IMR-90 (cell line): ENCODE measurements around the gene FOXI1. TPM values are rescaled to one million over a fixed set of nuclear protein-coding genes. Genes with fewer than 3 reads are reported as not detected.

Experiments used
- ATAC-seq: fragments of 200-7000 bp; cut with Tn5 transposase; 2 replicates; pipeline ENCODE4 v1.9.1; 2020; ENCODE audit warnings: low read depth, mild to moderate bottlenecking, moderate library complexity
- BruUV-seq: library from RNA; stranded (reverse); fragments of 400-500 nt; replicated peaks from 2 replicates; lab custom pipeline; 2021; lab: Mats Ljungman, UMichigan
- CTCF ChIA-PET: fragments of 300-600 bp; formaldehyde crosslinking; extraction: SDS; loops from one replicate; lab custom pipeline; 2021; ENCODE audit warnings: antibody characterized with exemption; lab: Yijun Ruan, JAX
- POLR2A ChIA-PET: fragments of 300-600 bp; sonication (Branson Sonifier 250); formaldehyde crosslinking; loops from one replicate; lab custom pipeline; 2022; ENCODE audit warnings: antibody characterized with exemption; ENCODE audit not compliant: unreplicated experiment; lab: Charles Lee
- DNase-seq: peaks from one replicate; pipeline ENCODE4 v3.0.0; 2013
- H2AFZ ChIP-seq: replicated peaks from 2 replicates; pipeline ENCODE3; 2013; ENCODE audit warnings: low read length, mild to moderate bottlenecking; ENCODE audit not compliant: poor library complexity
- H2AK5ac ChIP-seq: 2 replicates; pipeline ENCODE4 v1.6.1; 2013; ENCODE audit warnings: low read depth, low read length, inconsistent platforms
- H2AK9ac ChIP-seq: replicated peaks from 2 replicates; pipeline ENCODE3; 2013; ENCODE audit warnings: mild to moderate bottlenecking, low read depth, low read length, moderate library complexity; ENCODE audit not compliant: poor library complexity
- H2BK120ac ChIP-seq: 2 replicates; pipeline ENCODE4 v1.6.1; 2013; ENCODE audit warnings: low read depth, low read length, inconsistent platforms
- H2BK15ac ChIP-seq: 3 replicates; pipeline ENCODE4 v1.6.1; 2013; ENCODE audit warnings: low read depth, low read length, inconsistent platforms
- H2BK20ac ChIP-seq: 2 replicates; pipeline ENCODE4 v1.6.1; 2013; ENCODE audit warnings: low read depth, mild to moderate bottlenecking, inconsistent platforms, low read length, moderate library complexity
- H2BK5ac ChIP-seq: 2 replicates; pipeline ENCODE4 v1.6.1; 2013; ENCODE audit warnings: mild to moderate bottlenecking, low read depth, low read length, inconsistent platforms; ENCODE audit not compliant: poor library complexity, severe bottlenecking
- H3K14ac ChIP-seq: replicated peaks from 2 replicates; pipeline ENCODE4 v1.6.1; 2013; ENCODE audit warnings: low read depth, low read length, inconsistent platforms
- H3K18ac ChIP-seq: 2 replicates; pipeline ENCODE4 v1.6.1; 2013; ENCODE audit warnings: low read depth, low read length, control low read depth
- H3K23ac ChIP-seq: 2 replicates; pipeline ENCODE4 v1.6.1; 2013; ENCODE audit warnings: low read depth, low read length, inconsistent platforms
- H3K27ac ChIP-seq: 2 replicates; pipeline ENCODE4 v1.5.1; 2013; ENCODE audit warnings: mild to moderate bottlenecking, control low read depth, low read length; ENCODE audit not compliant: insufficient read depth
- H3K27me3 ChIP-seq: 2 replicates; pipeline ENCODE4 v1.6.1; 2013; ENCODE audit warnings: low read length; ENCODE audit not compliant: control insufficient read depth, insufficient read depth
- H3K36me3 ChIP-seq: 2 replicates; pipeline ENCODE4 v1.6.1; 2013; ENCODE audit warnings: low read length, mixed read lengths; ENCODE audit not compliant: control insufficient read depth, insufficient read depth
- H3K4ac ChIP-seq: 2 replicates; pipeline ENCODE4 v1.6.1; 2013; ENCODE audit warnings: low read depth, low read length, inconsistent platforms
- H3K4me1 ChIP-seq: 2 replicates; pipeline ENCODE4 v1.6.1; 2013; ENCODE audit warnings: low read length, mixed read lengths; ENCODE audit not compliant: control insufficient read depth, insufficient read depth
- H3K4me2 ChIP-seq: 2 replicates; pipeline ENCODE4 v1.6.1; 2013; ENCODE audit warnings: low read depth, mild to moderate bottlenecking, control low read depth, low read length, moderate library complexity
- H3K4me3 ChIP-seq: 2 replicates; pipeline ENCODE4 v1.5.1; 2013; ENCODE audit warnings: low read depth, mild to moderate bottlenecking, control low read depth, low read length, moderate library complexity; ENCODE audit not compliant: insufficient read depth
- H3K56ac ChIP-seq: 2 replicates; pipeline ENCODE4 v1.6.1; 2013; ENCODE audit warnings: low read length, inconsistent platforms; ENCODE audit not compliant: insufficient read depth; ENCODE audit errors: extremely low read depth
- H3K79me1 ChIP-seq, 2 experiments: 2 replicates each; pipeline ENCODE4 v1.6.1; 2013; ENCODE audit warnings: low read length in 2 of 2, inconsistent platforms in 1 of 2, low read depth in 1 of 2
- H3K9ac ChIP-seq: 2 replicates; pipeline ENCODE4 v1.6.1; 2013; ENCODE audit warnings: low read depth, low read length, control low read depth
- H3K9me1 ChIP-seq: 2 replicates; pipeline ENCODE4 v1.6.1; 2013; ENCODE audit warnings: low read length, inconsistent platforms; ENCODE audit not compliant: insufficient read depth
- H3K9me3 ChIP-seq: 2 replicates; pipeline ENCODE4 v1.6.1; 2013; ENCODE audit warnings: low read length; ENCODE audit not compliant: control insufficient read depth, insufficient read depth
- H4K20me1 ChIP-seq: 2 replicates; pipeline ENCODE4 v1.6.1; 2013; ENCODE audit warnings: low read length, inconsistent platforms; ENCODE audit not compliant: insufficient read depth
- H4K5ac ChIP-seq: 2 replicates; pipeline ENCODE4 v1.6.1; 2013; ENCODE audit warnings: mild to moderate bottlenecking, low read depth, low read length, control low read depth
- H4K8ac ChIP-seq, 2 experiments: 2 replicates each; pipeline ENCODE4 v1.6.1; 2013; ENCODE audit warnings: low read depth in 2 of 2, low read length in 2 of 2, control low read depth in 1 of 2, inconsistent platforms in 1 of 2
- H4K91ac ChIP-seq: 2 replicates; pipeline ENCODE4 v1.6.1; 2013; ENCODE audit warnings: low read depth, low read length, inconsistent platforms; ENCODE audit not compliant: insufficient read depth
- BHLHE40 ChIP-seq: fragments of 150-350 bp; IDR thresholded peaks from 2 replicates; pipeline ENCODE4 v1.6.1; 2016; ENCODE audit warnings: mild to moderate bottlenecking, low read depth, low read length
- CEBPB ChIP-seq: IDR thresholded peaks from 2 replicates; pipeline ENCODE4 v1.6.1; 2012; ENCODE audit warnings: low read depth, low read length, improper control_type of control experiment
- CHD1 ChIP-seq: IDR thresholded peaks from 2 replicates; pipeline ENCODE4 v1.6.1; 2012; ENCODE audit warnings: low read depth, low read length, improper control_type of control experiment
- FOS ChIP-seq: fragments of 150-350 bp; IDR thresholded peaks from 2 replicates; pipeline ENCODE4 v1.6.1; 2016; ENCODE audit warnings: low read depth, low read length
- MAFK ChIP-seq: IDR thresholded peaks from 2 replicates; pipeline ENCODE4 v1.6.1; 2012; ENCODE audit warnings: low read depth, low read length, improper control_type of control experiment
- MAZ ChIP-seq: IDR thresholded peaks from 2 replicates; pipeline ENCODE4 v1.6.1; 2012; ENCODE audit warnings: low read depth, mild to moderate bottlenecking, low read length, improper control_type of control experiment, moderate library complexity, borderline replicate concordance
- MXI1 ChIP-seq: IDR thresholded peaks from 2 replicates; pipeline ENCODE4 v1.6.1; 2012; ENCODE audit warnings: low read depth, mild to moderate bottlenecking, low read length, moderate library complexity, borderline replicate concordance
- NFE2L2 ChIP-seq: fragments of 150-350 bp; IDR thresholded peaks from 2 replicates; pipeline ENCODE4 v1.6.1; 2016; ENCODE audit warnings: low read depth, mild to moderate bottlenecking, low read length
- POLR2A ChIP-seq: IDR thresholded peaks from 2 replicates; pipeline ENCODE4 v1.6.1; 2012; ENCODE audit warnings: mild to moderate bottlenecking, low read depth, low read length
- RAD21 ChIP-seq: IDR thresholded peaks from 2 replicates; pipeline ENCODE4 v1.6.1; 2012; ENCODE audit warnings: low read length, improper control_type of control experiment
- RCOR1 ChIP-seq: IDR thresholded peaks from 2 replicates; pipeline ENCODE4 v1.6.1; 2012; ENCODE audit warnings: mild to moderate bottlenecking, low read length, improper control_type of control experiment; ENCODE audit not compliant: insufficient replicate concordance
- RFX5 ChIP-seq: IDR thresholded peaks from 2 replicates; pipeline ENCODE4 v1.8.0; 2012; ENCODE audit warnings: low read depth, mild to moderate bottlenecking, low read length, moderate library complexity
- SMC3 ChIP-seq: fragments of 150-350 bp; IDR thresholded peaks from 2 replicates; pipeline ENCODE4 v1.6.1; 2016; ENCODE audit warnings: low read depth, mild to moderate bottlenecking, antibody characterized with exemption, low read length, moderate library complexity
- WGBS, 2 experiments: methylation state at CpG; one replicate each; pipeline versions ENCODE4 v1.1.5 to v1.1.7; 2013; ENCODE audit warnings: missing lambda C conversion rate in 2 of 2; ENCODE audit not compliant: insufficient read length in 1 of 2; ENCODE audit errors: extremely low coverage in 2 of 2; 5-methylcytosine and 5-hydroxymethylcytosine counted together
- dilution Hi-C: fragments of 300-500 bp; cut with HindIII; formaldehyde crosslinking; loops from one replicate; pipeline ENCODE4 v1.14.3; 2018; ENCODE audit warnings: low sequenced_read_pairs; ENCODE audit not compliant: unreplicated experiment
- in situ Hi-C: fragments of 300-500 bp; cut with MboI; formaldehyde crosslinking; loops from 3 replicates; pipeline ENCODE4 v1.14.3; 2019; ENCODE audit warnings: low sequenced_read_pairs, inconsistent platforms, mixed read lengths
- intact Hi-C: fragments of 100-400 bp; cut with micrococcal nuclease; formaldehyde crosslinking; loops from 2 replicates; pipeline ENCODE4 v1.10.0; 2022
- polyA plus RNA-seq, 3 experiments: library from polyadenylated mRNA; depleted of rRNA; stranded (reverse); fragments of >200 nt; gene quantifications; 2 replicates each; pipeline ENCODE4 v1.2.3, GENCODE V29; 2012; ENCODE audit warnings: low replicate concordance in 1 of 3
- total RNA-seq: library from RNA; depleted of rRNA; stranded (reverse); fragments of >200 nt; gene quantifications from 2 replicates; pipeline ENCODE4 v1.2.3, GENCODE V29; 2012
- TF ChIP-seq, protein P1 (sequence below): fragments of 150-350 bp; IDR thresholded peaks from 2 replicates; pipeline ENCODE4 v1.6.1; 2016; ENCODE audit warnings: low read depth, mild to moderate bottlenecking, low read length, moderate library complexity, borderline replicate concordance
- TF ChIP-seq, protein P2 (sequence below): conservative IDR thresholded peaks from 2 replicates; pipeline ENCODE4 v1.5.1; 2012; ENCODE audit warnings: mild to moderate bottlenecking, low read depth, low read length, improper control_type of control experiment
- TF ChIP-seq, protein P3 (sequence below): fragments of 150-350 bp; IDR thresholded peaks from 2 replicates; pipeline ENCODE4 v1.6.1; 2017; ENCODE audit warnings: mild to moderate bottlenecking, antibody characterized with exemption, low read length, low read depth

Gene FOXI1
- total and polyA plus RNA-seq, 2 of the 4 experiments (the other 2 are of a cell fraction), result not detected

DNA sequence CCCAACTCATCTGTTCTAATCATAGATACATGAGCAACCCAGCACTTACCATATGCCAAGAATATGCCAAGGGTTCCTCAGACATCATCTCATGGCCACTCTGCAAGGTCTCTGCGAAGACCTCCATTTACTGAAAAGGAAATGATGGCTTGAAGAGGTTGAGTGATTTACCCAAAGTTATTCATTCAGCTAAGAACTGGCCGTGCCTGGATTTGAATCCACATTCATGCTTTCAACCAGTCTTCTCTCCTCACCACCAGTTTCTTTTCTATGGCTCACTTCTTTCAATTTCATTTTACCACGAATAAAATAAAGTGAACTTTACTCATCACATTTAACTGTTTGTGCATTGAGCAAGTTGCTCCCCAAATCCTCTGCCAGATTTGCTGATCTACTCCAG is 27.2 kb upstream of the FOXI1 start:
- in situ Hi-C loops (no loop called here), dilution Hi-C loops (no loop called here), intact Hi-C loops (loop anchor here (10.0 kb wide), 1 partner anchor 1094 kb away; no protein-coding TSS in a partner anchor)
- H3K4me3 ChIP-seq, result no peak overlapping the region
- H3K79me1 ChIP-seq, result no peaks in the 10 kb centered on the region
- no peak overlapping the region for H3K4ac ChIP-seq
- ChIA-PET CTCF (no interaction called here), POLR2A (no interaction called here)
- no peaks in the 10 kb centered on the region for H3K9me3 ChIP-seq
- no peaks in the 10 kb centered on the region for H3K4me1 ChIP-seq
- H3K4me2 ChIP-seq, result no peak overlapping the region
- no peak overlapping the region for H3K27ac ChIP-seq
- no peak overlapping the region for H2BK20ac ChIP-seq
- H2AK9ac ChIP-seq, result no peak overlapping the region
- TF ChIP-seq SMC3, result no peak
- TF ChIP-seq POLR2A, result no peak
- no peak for TF ChIP-seq MAZ
- no peak for TF ChIP-seq RAD21
- TF ChIP-seq FOS, result no peak
- no peak for TF ChIP-seq RCOR1
- TF ChIP-seq NFE2L2, result no peak
- no peak for TF ChIP-seq MAFK
- no peak for TF ChIP-seq CHD1
- no peak for TF ChIP-seq MXI1
- TF ChIP-seq BHLHE40, result no peak
- TF ChIP-seq CEBPB, result no peak
- TF ChIP-seq, protein P1, sequence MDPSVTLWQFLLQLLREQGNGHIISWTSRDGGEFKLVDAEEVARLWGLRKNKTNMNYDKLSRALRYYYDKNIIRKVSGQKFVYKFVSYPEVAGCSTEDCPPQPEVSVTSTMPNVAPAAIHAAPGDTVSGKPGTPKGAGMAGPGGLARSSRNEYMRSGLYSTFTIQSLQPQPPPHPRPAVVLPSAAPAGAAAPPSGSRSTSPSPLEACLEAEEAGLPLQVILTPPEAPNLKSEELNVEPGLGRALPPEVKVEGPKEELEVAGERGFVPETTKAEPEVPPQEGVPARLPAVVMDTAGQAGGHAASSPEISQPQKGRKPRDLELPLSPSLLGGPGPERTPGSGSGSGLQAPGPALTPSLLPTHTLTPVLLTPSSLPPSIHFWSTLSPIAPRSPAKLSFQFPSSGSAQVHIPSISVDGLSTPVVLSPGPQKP, result no peak
- TF ChIP-seq, protein P2, sequence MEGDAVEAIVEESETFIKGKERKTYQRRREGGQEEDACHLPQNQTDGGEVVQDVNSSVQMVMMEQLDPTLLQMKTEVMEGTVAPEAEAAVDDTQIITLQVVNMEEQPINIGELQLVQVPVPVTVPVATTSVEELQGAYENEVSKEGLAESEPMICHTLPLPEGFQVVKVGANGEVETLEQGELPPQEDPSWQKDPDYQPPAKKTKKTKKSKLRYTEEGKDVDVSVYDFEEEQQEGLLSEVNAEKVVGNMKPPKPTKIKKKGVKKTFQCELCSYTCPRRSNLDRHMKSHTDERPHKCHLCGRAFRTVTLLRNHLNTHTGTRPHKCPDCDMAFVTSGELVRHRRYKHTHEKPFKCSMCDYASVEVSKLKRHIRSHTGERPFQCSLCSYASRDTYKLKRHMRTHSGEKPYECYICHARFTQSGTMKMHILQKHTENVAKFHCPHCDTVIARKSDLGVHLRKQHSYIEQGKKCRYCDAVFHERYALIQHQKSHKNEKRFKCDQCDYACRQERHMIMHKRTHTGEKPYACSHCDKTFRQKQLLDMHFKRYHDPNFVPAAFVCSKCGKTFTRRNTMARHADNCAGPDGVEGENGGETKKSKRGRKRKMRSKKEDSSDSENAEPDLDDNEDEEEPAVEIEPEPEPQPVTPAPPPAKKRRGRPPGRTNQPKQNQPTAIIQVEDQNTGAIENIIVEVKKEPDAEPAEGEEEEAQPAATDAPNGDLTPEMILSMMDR, result no peak
- TF ChIP-seq RFX5, result no peak
- TF ChIP-seq, protein P3, sequence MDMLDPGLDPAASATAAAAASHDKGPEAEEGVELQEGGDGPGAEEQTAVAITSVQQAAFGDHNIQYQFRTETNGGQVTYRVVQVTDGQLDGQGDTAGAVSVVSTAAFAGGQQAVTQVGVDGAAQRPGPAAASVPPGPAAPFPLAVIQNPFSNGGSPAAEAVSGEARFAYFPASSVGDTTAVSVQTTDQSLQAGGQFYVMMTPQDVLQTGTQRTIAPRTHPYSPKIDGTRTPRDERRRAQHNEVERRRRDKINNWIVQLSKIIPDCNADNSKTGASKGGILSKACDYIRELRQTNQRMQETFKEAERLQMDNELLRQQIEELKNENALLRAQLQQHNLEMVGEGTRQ, result no peak
- no peak for DNase-seq
- 44 to 100% methylated on average over 1 of the region's 3 CpGs for WGBS, 2 experiments
- H4K91ac ChIP-seq, result no peak overlapping the region
- H2AK5ac ChIP-seq, result no peak overlapping the region
- H3K18ac ChIP-seq, result no peak overlapping the region
- H2BK5ac ChIP-seq, result no peak overlapping the region
- no TSS peak for BruUV-seq
- no peak for ATAC-seq
- no peaks in the 10 kb centered on the region for H3K36me3 ChIP-seq
- no peak overlapping the region for H3K14ac ChIP-seq
- H4K5ac ChIP-seq, result no peak overlapping the region
- H2AFZ ChIP-seq, result no peak overlapping the region
- H3K9ac ChIP-seq, result no peak overlapping the region
- H4K8ac ChIP-seq, result no peak overlapping the region
- no peak overlapping the region for H3K56ac ChIP-seq
- H2BK120ac ChIP-seq, result no peak overlapping the region
- H3K9me1 ChIP-seq, result no peaks in the 10 kb centered on the region
- no peaks in the 10 kb centered on the region for H4K20me1 ChIP-seq
- H3K23ac ChIP-seq, result no peak overlapping the region
- H2BK15ac ChIP-seq, result no peak overlapping the region
- H3K27me3 ChIP-seq, result peaks cover 2% of the 10 kb centered on the region
